GM18505 (cell line): Measurements from ENCODE around the gene LRRC25.
"Not testable (repeated sequence)": the region's sequence is repeated elsewhere in the genome, so short reads cannot be mapped to it uniquely, and the experiment has no call there.

Experiments used
- ATAC-seq: cut with Tn5 transposase; IDR thresholded peaks from one replicate; pipeline ENCODE4 v1.9.1; 2021; ENCODE audit not compliant: unreplicated experiment
- POLR2A ChIP-seq: IDR thresholded peaks from 4 replicates; pipeline ENCODE4 v1.6.1; 2011; ENCODE audit warnings: borderline replicate concordance; ENCODE audit not compliant: insufficient read depth, insufficient read length; ENCODE audit errors: extremely low read depth

Gene LRRC25

DNA sequence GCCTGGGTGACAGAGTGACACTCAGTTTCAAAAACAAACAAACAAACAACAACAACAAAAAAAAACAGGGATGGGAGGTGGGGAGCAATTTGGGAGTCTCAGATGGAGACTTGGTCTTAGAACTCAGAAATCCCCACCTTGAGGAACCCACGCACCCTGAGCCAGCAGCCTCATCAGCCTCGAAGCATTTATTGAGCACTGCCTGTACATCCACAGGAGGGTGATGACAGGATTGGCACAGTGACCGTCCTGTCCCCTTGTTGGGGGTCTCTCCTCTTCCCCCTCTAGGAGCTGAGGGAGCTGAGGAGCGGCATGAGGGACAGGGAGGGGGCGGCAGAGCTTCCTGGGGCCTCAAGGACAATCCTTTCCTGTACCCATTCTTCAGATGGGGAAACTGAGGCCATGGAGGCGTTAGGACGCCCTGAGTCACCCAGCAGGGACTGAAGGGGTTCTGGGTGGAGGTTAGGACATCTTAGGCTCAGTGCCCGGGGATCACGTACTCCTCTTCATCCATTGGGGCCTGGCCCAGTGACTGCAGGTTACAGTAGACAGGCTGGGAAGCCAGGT lies 5.8 kb downstream of the LRRC25 start:
- no peak for TF ChIP-seq POLR2A

DNA sequence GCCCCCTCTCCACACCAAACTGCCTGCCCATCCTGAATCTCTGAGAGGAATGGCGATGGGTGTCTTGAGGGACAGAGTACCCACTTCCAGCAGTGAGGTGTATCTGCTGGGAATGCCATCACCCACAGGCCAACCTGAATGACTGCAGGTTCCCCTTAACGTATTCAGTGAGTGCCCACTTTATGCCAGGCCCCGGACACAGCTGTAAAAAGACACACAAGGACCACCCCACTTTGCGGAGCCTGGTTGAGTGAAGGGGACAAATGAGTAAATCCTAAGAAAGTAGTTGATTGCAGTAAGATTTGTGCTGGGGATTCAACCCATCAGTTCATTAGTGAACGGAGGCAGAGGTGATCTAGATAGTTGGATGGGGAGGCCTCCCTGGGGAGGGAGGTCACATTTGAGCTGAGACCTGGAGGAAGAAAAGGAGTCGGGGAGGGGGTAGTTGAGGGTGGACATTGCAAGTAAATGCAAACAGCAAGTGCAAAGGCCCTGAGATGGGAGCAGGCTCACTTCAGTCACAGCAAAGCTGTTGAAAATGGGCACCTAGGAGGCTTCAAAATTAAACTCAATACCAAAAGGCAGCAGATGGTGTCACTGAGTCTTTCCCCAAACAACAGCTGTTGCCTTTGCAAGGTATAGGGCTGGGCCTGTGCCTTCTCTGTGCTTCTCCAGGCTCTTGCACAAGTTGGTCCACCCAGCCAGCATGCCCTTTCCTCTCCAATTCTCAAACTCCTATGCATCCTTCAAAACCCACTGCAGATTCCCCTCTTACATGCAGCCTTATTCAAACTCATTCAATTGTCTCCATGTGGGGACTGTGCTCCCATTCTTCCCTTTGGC lies 7.1 kb downstream of the LRRC25 start:
- ATAC-seq = no peak
- no peak for TF ChIP-seq POLR2A

More for the DNA sequence above, 5.8 kb downstream of the LRRC25 start:
- ATAC-seq = no peak

DNA sequence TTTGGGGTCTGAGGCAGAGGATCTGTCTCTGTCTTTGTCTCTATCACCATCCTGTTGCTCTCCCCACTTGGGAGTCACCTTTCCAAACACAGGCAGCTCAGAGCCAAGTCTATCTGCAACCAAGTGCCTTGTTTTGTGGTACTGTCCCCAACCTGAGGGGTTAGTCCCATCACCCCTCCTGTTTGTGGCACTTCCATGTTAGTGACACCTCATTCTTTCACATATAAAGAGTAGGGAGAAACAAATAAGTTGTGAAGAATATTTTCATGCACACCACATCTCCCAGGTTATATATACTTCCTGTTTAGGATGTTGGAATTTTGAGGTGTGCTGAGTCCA lies 7.7 kb downstream of the LRRC25 start:
- no peak for ATAC-seq
- no peak for TF ChIP-seq POLR2A

DNA sequence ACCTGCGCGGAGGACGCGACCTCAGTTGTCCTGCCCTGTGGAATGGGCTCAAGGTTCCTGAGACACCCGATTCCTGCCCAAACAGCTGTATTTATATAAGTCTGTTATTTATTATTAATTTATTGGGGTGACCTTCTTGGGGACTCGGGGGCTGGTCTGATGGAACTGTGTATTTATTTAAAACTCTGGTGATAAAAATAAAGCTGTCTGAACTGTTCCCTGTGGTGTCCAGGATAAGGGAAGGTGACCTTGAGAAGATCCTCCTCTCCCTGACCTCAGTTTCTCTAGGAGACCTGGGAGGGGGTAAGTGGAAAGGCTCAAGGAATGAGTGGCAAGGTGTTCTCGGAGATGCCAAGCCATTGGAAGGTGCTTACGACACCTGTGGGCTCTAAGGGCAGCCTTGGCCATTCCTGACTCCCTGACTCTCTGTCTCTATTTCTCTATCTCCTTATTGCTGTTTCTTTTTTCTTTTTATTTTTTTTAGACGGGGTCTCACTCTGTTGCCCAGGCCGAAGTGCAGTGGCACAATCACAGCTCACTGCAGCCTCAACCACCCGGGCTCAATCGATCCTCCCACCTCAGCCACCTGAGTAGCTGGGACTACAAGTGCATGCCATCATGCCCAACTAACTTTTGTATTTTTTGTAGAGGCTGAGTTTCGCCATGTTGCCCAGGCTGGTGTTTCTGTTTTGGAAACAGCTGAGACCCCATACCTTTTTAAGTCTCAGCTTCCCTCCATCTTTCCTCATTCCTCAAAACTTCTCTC lies 8.3 kb downstream of the LRRC25 start:
- ATAC-seq = no peak
- TF ChIP-seq POLR2A = no peak

DNA sequence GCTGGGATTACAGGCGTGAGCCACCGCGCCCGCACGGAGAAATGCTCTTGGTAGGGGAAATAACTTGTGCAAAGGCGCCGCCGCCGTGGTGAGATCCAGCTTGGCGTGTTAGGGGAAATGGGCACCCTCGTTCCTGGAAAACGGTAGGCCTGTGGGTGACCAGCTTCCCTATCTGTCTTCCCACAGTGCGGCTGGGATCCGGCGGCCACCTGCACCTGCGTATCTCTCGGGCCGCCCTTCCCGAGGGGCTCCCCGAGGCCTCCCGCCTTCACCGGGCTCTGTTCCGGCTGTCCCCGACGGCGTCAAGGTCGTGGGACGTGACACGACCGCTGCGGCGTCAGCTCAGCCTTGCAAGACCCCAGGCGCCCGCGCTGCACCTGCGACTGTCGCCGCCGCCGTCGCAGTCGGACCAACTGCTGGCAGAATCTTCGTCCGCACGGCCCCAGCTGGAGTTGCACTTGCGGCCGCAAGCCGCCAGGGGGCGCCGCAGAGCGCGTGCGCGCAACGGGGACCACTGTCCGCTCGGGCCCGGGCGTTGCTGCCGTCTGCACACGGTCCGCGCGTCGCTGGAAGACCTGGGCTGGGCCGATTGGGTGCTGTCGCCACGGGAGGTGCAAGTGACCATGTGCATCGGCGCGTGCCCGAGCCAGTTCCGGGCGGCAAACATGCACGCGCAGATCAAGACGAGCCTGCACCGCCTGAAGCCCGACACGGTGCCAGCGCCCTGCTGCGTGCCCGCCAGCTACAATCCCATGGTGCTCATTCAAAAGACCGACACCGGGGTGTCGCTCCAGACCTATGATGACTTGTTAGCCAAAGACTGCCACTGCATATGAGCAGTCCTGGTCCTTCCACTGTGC lies 9.1 kb downstream of the LRRC25 start:
- peak; percentile 78 for ATAC-seq
- no peak for TF ChIP-seq POLR2A

DNA sequence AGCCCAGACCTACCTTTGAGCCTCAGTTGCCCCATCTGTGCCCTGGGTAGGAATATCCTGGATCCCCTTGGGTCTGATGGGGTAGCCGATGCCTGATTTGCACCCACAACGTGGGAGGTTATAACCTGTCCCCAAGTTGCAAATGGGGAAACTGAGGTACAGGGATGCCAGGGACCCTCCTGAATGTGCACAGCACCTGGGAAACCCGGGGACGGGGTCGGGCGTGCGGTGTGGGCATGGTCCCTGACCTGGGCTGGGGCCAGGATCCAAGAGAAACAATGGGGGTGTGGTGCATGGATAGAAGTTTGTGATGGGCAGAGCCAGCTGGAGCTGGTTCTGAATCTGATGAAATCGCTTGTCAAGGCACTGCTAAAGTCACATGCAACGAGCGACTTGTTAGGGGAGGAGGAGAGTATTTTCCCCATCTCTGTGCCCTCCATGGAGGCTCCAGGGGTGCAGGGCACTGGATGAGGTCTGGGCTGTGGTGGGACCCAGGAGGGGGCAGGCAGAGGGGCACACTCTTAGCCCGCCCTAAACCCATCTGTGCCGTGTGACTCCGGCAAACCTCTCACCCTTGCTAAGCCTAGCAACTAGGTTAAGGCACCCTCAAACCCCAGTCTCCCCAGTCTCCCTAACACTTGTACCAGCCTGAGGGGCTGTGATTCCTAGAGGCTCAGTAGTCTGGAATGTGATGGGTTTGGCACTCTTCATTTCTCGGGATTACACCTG lies 10.7 kb downstream of the LRRC25 start:
- no peak for TF ChIP-seq POLR2A
- ATAC-seq = no peak

DNA sequence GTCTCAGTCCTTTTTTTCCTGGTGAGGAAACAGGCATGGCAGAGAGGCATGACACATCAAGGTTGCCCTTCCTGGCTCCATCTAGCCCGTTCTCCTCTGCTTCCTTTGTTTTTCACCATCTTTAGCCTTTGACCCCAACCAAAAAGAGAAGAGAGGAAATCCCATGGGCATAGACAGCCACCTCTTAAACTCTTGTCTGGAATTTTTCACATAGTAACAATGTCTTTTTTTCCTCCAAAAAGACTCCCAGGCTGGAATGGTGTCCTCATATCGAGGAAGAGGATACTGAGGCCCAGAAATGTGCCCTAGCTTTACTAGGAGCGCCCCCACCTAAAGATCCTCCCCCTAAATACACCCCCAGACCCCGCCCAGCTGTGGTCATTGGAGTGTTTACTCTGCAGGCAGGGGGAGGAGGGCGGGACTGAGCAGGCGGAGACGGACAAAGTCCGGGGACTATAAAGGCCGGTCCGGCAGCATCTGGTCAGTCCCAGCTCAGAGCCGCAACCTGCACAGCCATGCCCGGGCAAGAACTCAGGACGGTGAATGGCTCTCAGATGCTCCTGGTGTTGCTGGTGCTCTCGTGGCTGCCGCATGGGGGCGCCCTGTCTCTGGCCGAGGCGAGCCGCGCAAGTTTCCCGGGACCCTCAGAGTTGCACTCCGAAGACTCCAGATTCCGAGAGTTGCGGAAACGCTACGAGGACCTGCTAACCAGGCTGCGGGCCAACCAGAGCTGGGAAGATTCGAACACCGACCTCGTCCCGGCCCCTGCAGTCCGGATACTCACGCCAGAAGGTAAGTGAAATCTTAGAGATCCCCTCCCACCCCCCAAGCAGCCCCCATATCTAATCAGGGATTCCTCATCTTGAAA lies 11.5 kb downstream of the LRRC25 start, which contains the start of gene GDF15:
GDF15 (plus strand) TSS at position 484 of the 868 bp plus-strand sequence; CDS start at position 516, 32 bp downstream.
- ATAC-seq = no peak
- TF ChIP-seq POLR2A = peak; percentile 41

DNA sequence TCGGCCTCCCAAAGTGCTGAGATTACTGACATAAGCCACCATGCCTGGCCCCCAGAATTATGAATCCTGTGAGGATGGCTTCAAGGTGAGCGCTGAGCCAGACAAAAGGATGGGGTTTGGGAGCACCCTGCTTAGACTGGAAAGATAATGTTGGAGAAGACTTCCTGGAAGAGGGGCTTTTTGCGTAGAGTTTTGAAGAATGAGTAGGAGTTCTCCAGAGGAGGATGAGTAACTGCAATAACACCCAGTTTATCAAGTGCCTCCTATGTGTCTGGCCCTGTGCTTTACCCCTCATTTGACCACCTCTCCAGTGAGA lies 12.1 kb downstream of the LRRC25 start:
- no peak for ATAC-seq

DNA sequence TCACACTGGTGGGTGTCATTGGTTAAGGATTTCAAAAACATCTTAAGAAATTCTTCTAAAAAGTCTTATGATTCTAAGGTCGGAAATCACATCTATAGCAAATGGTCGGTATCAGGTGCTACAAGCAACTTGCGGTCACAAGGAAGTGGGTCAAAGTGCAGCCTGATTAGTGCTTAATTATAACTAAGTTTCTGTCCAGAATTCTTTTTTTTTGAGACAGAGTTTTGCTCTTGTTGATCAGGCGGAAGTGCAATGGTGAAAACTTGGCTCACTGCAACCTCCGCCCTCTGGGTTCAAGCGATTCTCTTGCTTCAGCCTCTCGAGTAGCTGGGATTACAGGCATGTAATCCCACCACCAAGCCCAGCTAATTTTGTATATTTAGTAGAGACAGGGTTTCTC lies 12.6 kb downstream of the LRRC25 start:
- TF ChIP-seq POLR2A = no peak
- ATAC-seq = no peak

More for the DNA sequence above, 12.1 kb downstream of the LRRC25 start:
- TF ChIP-seq POLR2A = no peak

DNA sequence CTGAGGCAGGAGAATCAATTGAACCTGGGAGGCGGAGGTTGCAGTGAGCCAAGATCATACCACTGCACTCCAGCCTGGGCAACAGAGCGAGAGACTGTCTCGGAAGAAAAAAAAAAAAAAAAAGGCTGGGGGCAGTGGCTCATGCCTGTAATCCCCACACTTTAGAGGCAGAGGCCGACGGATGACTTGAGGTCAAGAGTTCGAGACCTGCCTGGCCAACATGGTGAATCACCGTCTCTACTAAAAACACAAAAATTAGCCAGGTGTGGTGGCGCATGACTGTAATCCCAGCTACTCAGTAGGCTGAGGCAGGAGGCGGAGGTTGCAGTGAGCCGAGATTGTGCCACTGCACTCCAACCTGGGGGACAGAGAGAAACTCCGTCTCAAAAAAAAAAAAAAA lies 13.8 kb downstream of the LRRC25 start:
- ATAC-seq = not testable (repeated sequence)

DNA sequence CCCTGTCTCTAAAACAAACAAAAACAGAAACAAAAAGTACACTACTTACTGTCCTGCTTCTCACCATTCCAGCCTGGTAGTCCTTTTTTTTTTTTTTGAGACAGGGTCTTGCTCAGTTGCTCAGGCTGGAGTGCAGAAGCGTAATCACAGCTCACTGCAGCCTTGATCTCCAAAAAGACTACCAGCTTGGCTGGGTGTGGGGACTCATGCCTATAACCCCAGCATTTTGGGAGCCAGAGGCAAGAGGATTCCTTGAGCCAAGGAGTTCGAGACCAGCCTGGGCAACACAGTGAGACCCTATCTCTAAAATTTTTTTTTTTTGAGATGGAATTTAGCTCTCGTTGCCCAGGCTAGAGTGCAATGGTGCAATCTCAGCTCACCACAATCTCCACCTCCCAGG lies 16.6 kb downstream of the LRRC25 start:
- TF ChIP-seq POLR2A = no peak
- no peak for ATAC-seq
